NOMO-1 treated with dmso at 0.1 percent for 144 hours (cell line): ENCODE measurements around the gene RYR2.

ENCODE experiments used
- DNase-seq: peaks from one replicate; lab custom pipeline; 2025; ENCODE audit not compliant: unreplicated experiment; lab: John Stamatoyannopoulos, UW

RYR2 gene

DNA sequence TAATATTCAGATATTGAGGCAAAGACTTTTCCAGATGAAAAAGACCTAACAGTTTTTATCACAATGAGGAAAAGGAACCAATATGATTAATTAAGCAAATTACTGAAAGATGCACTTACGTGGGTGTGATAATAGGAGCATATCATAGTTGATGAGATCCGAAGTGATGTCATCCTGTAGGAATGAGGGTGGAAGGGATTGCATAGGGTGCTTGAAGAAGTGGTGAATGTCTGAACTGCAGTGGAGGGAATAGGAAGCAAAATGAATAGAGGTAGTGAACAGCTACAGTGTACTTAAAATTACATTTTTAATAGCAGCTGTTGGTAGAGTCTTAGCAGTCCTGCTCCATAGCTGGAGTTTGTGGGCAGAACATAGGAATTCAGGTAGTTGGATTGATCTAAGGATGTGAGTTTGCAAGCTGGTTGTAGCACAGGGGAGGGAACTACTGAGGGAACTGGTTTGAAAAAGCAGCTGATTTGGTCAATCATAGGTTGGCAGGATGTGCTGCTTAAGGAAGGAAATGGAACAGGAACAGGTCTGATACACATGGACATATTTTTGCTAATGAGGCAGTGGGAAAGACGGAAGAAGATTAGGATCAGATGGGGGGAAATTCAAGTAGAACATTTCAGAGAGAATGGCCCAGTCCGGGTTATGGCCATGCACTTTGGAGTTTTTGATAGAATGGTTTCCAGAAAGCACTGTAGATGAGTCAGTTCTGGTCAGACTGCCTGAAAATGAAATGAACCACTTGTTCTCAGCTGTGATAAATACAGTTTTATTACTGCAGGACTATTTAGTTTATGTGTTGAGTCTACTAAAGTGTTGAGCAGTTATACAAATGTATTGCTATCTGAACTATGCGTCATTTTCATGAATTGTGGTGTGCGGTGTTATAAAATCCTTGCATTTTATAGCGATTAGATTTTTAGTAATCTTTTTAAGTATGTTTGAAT lies 155.8 kb downstream of the RYR2 start:
- no peak for DNase-seq

DNA sequence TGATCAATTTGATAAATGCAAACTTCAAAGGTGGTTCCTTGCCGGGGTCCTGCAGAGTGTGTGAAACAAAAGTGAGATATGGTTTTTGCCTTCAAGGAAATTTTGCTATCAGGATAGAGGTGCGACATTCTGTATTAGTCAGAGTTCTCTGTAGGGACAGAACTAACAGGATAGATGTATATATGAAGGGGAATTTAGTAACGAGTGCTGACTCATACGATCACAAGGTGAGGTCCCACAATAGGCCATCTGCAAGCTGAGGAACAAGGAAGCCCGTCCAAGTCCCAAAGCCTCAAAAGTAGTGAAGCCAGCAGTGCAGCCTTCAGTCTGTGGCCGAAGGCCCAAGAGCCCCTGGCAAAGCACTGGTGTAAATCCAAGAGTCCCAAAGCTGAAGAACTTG lies 157.0 kb downstream of the RYR2 start:
- no peak for DNase-seq

DNA sequence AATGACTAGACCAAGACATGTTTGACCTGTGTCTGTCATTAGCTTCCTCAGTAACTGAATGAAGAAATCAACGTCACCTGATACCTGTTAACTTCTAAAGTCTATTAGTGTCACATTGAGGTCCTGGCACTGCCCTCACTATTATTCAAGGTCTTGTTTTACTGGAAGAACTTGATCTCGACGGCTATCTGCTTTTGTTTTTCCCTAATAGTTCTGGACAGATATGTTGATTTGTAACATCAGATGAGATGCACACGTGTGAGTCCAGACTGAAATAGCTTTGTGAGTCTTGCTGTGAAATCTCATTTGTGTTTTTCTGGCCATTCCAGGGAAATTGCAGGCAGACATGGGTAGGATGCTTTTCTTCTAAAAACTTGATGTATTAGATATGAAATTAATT lies 159.2 kb downstream of the RYR2 start:
- DNase-seq: no peak

DNA sequence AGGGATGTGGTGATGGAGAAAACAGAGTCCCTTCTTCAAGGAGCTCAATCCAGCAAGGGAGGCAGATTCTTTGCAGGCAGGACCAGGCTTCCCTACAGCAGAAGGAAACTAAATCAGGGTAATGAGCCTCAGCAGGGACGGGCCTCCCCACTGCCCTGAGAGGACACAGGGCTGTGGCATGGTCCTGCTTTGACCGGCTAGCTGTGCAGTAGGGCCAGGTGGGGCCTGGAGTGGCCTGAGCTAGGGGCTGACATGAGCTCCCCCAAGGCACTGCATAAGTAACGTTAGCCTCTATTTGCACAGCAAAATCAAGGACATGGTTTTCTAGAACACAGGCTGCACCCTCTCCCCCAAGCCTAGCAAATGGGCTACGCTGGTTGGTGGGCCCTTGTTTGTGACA lies 162.9 kb downstream of the RYR2 start:
- DNase-seq: no peak

DNA sequence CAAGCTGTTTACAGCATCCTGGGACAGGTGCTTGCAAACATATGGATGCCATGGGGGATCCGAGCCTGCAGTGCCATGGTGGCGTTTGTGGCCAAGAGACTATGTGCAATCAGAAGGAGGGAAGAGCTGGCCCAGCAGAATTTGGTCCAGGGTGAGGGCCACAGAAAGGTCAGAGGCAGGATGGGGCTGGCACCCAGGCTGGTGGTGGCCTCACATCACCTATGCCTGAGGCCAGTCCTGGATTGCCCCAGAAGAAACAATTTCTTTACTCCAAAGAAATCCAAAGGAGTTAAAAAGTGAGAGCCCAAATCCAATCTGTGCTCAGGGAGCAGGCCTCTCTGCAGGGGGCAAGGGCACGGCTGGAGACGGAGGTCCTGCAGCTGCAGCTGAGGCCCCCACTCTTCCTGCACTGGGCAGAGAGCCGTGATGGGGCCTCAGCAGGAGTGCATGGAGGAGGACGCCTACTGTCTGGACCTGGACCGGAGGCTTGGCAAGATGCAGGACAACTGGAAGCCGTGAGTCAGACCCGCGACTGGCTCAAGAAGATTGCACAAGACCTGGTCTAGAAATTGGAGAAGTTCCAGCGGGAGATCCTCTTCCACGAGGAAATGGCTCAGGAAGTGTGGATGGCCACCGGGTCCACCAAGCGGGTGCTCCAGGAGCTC lies 163.5 kb downstream of the RYR2 start:
- DNase-seq: no peak

DNA sequence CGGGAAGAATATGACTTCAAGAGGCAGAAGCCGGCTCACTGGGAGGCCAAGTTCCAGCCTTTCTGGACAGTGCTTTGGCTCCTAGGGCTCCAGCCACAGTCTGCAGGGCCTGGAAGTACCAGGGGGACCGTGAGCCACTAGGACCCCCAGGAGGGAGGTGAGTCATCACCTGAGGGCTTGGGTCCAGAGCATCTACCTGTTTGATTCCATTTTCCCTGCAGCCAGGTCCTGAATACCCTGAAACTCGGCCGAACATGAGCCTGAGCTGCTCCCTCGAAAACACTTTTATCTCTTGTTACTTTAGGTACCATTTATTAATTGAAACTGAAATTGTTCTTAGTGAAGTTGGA lies 164.1 kb downstream of the RYR2 start:
- no peak for DNase-seq

DNA sequence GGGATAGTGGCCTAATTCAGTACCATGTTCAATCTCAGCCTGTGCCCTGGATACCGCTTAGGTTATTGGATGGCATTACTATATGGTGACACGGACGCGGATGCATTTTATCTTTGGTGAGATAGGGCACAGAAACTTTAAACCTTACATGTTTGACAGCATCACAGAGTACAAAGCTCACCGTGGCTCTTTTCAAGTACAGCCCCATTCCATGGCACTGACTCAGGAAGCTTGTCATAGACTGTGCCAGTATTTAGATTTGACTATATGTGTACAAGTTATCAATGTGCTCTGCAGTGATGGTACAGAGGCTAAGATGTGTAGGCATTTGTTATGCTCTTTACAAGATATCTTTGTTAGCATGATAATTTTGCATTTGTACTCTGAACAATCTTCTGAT lies 169.0 kb downstream of the RYR2 start:
- DNase-seq: no peak

DNA sequence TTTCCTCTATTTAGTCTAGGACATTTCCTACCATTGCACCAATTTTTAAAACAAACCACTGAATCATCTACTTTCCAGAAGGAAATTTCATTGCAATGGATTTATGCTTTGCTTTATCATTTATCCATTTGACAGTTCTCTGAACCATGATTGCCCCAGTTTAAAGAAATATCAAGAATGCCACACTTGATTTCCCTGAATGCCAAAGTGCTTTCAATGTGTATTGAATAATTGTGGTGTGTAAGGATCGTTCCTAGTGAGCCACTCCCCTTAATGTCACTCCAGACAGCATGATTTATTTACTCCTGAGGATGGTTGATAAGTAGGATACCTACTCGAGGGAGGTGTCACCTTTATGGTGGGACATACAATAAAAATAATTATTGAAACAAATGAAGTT lies 169.6 kb downstream of the RYR2 start:
- DNase-seq: no peak

DNA sequence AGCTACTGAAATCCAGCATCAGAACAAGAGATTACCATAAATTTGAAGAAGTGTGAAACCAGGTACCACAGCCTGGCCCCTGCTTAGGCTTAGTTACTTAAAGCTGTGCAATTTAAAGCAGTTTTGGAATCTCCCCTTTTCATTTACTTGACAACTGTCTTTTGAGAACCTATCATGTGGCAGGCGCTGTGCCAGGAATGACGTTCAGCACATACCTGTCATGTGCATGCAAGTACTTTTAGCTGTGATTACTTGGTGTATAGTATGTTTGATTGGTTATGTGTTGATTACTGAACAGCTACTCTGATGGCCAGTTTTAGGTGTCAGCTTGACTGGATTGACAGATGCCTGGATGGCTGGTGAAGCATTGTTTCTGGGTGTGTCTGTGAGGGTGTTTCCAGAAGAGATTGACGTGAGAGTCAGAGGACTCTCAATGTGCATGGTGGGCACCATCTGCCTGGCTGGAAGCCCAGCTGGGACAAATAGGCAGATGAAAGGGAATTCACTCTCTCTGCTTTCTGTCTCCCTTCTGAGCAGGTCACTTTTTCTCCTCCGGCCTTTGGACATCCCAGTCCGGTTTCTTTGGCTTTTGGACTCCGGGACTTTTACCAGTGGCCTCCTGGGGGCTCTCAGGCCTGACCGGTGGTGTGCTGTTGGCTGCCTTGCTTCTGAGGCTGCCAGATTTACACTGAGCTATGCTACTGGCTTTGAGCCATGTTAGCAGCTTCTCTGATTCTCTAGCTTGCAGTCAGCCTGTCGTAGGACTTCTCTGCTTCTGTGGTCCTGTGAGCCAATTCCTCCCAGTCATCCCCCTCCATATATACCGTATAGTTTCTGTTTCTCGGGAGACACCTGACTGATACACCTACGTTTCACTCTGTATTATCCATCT lies 178.0 kb downstream of the RYR2 start:
- DNase-seq: no peak

DNA sequence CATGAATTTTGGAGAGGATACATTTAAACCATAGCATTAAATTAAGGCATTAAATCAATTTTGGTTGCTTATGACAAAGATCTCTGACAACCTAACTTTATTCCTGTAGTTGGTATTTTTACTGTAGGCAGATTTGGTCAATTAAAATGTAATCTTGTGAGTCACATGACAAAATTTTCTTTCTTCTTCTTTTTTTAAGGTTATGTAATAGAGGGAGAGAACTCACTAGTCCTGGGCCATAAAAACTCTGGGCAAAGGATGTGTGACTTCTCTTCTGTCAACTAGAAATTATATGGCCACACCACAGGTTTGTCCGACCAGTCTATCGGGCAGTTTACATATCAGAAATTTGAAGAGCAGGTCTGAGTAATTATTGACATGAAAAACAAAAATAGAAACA lies 181.4 kb downstream of the RYR2 start:
- no peak for DNase-seq

DNA sequence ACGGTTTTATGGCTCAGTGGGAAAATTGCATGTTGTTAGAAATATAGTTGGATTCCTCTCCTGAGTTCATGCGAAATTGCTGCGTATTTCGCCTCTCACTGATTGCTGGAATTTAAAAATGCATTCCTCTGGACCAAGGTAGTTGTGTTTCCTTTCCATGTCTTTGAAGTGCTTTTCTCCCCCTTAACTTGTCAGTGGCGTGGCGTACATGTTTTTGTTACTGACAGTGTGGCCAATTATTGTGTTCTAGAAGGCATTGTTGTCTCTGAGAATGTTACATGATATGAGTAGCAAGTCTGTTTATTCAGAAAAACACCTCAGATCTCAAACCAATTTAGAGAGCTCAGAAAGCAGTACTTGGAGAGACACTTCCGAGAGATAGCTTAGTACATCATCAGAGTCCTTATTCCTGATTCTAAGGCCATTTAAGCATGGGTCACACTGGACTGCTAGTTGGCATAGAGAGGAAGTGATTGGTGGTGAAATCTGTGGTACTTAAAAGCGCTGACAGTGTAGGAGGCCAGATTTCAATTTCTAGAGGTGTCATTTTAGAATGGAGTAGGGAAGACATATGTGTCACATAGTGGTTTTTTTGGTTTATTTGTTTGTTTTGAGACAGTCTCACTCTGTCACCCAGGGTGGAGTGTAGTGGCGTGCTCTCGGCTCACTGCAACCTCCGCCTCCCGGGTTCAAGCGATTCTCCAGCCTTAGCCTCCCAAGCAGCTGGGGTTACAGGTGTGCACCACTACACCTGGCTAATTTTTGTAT lies 184.4 kb downstream of the RYR2 start:
- DNase-seq: no peak

DNA sequence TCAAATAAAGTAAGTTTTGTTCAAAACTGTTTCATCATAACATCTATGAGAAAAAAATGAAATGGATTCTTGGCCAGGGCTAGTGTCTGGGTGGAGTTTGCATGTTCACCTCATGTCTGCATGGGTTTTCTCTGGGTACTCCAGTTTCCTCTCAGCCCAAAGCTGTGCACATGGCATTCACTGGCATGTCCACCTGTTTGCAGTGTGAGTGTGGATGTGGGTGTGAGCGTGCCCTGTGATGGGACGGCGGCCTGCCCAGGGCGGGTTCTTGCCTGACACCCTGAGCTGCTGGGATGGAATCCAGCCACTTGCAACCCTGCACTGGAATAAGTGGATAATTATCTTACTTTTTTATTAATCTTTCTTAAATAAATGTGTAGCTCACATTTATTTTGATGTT lies 185.5 kb downstream of the RYR2 start:
- DNase-seq: no peak

DNA sequence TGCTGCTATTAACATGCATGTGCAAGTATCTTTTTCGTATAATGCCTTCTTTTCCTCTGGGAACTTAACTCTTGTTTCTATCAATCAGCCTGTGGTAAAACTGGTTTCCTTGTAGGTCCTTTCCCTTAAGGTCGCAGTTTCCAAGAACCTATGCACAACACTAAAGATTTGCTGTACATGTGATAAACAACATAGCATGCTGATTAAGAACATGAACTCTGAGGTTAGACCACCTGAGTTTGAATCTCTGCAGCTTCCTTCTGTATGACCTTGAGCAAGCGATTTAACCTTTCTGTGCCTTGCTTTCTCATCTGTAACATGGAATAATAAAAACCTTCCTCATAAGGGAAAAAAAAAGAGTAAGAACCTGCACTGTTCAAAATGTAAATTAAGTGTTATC lies 186.4 kb downstream of the RYR2 start:
- no peak for DNase-seq

DNA sequence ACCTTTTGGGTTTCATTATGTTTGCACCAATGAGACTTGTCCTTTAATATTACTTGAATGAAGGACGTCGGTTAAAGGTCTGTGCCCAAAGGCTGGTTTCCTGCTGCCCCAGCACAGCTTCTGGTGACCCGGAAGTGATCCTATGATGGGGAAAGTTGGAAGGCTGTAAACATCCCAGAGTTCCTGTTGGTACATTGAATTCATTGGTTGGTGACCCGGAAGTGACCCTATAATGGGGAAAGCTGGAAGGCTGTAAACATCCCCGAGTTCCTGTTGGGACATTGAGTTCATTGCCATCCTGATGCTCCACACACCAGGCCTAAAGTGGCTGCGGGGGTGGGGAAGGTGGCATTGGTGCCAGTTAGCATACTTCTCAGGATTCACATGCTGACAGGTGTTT lies 187.3 kb downstream of the RYR2 start:
- no peak for DNase-seq

DNA sequence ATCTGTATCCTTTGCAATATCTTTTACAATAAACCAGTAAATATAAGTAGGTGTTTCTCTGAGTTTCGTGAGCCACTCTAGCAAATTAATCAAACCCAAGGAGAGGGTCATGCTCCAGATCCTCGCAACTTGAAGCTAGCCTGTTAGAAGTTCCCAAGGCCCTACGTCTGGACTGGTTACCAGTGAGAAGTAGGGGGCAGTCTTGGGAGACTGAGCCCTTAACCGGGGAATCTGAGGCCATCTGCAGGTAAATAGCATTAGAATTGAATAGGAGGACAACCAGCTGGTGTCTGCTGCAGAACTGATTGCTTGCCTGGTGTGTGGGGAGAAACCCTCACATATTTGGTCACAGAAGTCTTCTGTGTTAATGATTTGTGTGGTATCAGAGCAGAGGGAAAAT lies 190.5 kb downstream of the RYR2 start:
- DNase-seq: no peak

DNA sequence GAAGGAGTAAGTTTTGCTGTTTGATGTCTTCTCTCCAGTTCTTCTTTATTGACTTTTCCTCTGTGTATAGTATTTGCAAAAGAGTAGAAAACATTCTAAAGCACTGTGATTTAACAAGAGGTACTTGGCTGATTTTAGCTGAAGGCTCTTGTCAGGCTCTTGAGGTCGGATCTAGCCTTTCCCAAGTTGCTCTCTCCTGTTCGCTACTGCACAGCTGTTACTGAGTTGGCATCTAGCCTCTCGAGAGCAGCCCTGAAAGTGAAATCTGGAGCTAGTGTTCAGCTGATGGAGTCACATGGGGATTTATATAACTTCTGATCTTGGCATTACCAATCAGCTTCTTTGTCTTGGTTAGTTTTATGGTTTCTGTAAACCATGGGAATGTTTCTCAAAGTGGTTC lies 193.1 kb downstream of the RYR2 start:
- no peak for DNase-seq

DNA sequence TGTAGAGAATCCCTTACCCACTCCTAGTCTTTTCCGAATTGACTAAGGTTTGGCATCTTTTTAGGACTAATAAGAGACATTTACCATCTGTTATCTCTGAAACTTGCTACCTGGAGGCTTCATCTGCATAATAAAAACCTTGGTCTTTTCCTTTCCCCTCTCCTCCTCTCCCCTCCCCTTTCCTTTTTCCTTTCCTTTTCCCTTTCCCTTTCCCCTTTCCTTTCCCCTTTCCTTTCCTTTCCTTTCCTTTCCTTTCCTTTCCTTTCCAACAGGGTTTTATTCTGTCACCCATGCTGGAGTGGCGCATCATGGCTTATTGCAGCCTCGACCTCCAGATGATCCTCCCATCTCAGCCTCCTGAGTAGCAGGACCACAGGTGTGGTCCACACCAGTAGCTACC lies 195.7 kb downstream of the RYR2 start:
- DNase-seq: no peak

DNA sequence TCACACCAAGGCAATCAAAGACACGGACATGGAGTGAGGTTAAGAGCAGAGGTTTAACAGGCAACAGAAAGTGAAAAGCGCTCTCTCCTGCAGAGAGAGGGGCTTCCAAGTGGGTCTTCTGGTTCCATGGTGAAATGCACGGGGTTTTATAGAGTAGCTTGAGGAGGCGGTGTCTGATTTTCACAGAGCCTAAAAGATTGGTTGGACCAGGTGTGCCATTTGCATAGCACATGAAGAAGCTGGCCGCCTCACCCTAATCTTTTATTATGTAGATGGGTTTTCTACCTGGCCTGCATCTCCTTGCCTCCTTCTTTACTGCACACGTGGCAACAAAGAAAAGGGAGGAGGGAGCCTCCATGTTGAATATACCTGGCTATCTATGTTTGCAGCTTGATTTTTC lies 197.3 kb downstream of the RYR2 start:
- DNase-seq: no peak

DNA sequence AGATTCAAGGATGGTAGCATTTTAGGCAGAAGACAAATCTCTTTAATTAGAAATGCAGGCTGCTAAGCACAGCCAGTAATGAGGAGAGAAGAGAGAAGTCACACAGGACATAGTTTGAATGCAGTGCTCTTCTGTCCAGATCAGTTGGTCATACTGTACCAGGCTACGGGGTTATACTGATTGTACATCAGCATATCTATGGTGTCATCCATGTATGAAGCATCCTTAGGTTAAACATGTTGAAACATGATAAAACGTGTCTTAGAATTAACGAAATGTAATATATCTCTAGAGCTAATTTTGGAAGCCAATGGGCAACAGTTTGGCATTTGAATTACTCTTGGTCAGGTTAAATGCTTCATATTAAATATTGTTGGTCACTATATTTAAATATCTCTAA lies 199.1 kb downstream of the RYR2 start:
- DNase-seq: no peak

DNA sequence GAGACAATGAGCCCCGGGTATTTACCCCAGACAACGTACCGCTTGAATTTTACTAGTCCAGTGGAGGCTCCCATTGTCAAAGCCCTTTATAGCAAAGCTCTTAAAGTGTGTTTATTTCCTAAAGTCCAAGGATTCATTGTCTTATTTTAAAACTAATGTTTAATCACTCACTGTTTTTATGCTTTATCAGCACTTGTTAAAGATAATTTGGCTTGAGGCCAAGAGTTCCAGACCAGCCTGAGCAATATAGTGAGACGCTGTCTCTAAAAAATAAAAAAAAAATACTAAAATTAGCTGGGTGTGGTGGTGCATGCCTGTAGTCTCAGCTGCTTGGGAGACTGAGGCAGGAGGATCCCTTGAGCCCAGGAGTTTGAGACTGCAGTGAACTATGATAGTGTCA lies 202.8 kb downstream of the RYR2 start:
- no peak for DNase-seq

DNA sequence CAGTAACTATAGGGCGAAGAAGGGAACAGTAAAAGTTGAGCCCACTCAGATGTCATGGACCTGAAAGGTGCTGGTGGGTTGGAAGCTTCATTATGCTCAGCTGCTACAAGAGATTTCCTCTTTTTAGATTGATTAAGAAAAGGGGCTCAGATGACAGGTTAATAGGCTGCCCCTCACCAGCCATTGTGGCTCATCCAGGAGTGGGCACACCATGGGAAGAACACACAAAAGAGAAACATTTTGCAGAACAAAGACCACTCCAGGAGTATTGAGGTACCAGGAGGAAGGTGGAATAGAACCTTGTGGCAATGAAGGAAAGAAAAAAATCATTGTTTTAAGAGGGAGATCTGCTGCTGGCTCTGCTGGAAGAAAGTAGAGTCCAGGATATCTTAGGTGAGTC lies 205.5 kb downstream of the RYR2 start:
- no peak for DNase-seq
